ENCODE measurements around the gene ZFYVE19.

DNA sequence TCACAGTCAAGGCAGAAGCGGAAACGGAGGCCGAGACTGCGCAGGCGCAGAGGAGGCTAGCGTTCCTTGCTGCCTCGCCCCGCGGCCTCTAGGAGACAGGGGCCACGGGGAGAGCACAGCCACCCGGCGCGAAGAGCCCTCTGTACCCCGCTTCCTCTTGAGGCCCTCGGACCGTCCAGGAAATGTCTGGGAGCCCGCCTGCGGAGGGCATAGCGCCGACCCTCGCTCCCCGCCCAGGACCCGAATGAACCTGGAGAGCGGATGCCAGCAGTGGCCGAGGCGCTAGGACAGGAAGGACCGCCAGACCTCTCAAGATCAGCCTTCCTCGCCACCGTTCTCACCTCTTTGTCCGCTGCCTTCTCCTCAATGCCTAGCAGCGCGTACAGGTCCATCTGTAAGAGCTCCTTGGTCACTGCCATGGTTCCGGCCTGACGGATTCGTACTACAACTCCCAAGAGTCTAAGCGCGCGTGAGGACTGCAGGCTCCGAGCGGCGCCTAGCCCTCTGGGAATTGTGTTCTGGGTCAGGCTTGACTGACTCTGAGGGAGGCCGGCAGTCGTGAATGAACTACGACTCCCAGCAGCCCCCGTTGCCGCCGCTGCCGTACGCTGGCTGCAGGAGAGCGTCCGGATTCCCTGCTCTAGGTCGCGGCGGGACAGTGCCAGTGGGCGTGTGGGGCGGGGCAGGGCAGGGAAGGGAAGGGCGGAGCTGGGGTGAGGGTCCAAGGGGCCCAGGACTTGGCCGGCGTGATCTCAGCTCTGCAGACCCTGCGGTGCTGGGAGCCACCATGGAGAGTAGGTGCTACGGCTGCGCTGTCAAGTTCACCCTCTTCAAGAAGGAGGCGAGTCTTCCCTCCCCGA, at the start of gene ZFYVE19, which contains the start of gene DNAJC17:
- TF ChIP-seq, protein P1, sequence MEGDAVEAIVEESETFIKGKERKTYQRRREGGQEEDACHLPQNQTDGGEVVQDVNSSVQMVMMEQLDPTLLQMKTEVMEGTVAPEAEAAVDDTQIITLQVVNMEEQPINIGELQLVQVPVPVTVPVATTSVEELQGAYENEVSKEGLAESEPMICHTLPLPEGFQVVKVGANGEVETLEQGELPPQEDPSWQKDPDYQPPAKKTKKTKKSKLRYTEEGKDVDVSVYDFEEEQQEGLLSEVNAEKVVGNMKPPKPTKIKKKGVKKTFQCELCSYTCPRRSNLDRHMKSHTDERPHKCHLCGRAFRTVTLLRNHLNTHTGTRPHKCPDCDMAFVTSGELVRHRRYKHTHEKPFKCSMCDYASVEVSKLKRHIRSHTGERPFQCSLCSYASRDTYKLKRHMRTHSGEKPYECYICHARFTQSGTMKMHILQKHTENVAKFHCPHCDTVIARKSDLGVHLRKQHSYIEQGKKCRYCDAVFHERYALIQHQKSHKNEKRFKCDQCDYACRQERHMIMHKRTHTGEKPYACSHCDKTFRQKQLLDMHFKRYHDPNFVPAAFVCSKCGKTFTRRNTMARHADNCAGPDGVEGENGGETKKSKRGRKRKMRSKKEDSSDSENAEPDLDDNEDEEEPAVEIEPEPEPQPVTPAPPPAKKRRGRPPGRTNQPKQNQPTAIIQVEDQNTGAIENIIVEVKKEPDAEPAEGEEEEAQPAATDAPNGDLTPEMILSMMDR (IDR thresholded peaks at IDR 0.05; ENCODE audit: low read depth, low read length): no peak
- TF ChIP-seq EZH2phosphoT487 (IDR thresholded peaks at IDR 0.05; ENCODE audit: low read depth): no peak

All from OCI-LY3 (cell line).